NCI-H226 (cell line): ENCODE measurements around the gene KCNMA1.

Experiments
- DNase-seq: peaks from one replicate; pipeline ENCODE4 v3.0.0-alpha.2; 2015

KCNMA1 gene

GRCh38 chr10:76950354-76950753 is 687.3 kb downstream of the KCNMA1 start:
- no peak for DNase-seq

GRCh38 chr10:76946270-76946669 is 691.3 kb downstream of the KCNMA1 start:
- DNase-seq, result peak; percentile 47

- no peak for DNase-seq
Measured at GRCh38 chr10:76945166-76945565, 692.4 kb downstream of the KCNMA1 start.

- DNase-seq, result no peak
Measured at GRCh38 chr10:76944640-76945039, 693.0 kb downstream of the KCNMA1 start.

- DNase-seq, result peak; percentile 31
Measured at GRCh38 chr10:76942628-76943416, 694.8 kb downstream of the KCNMA1 start.

GRCh38 chr10:76939933-76940468 is 697.6 kb downstream of the KCNMA1 start:
- DNase-seq, result no peak

GRCh38 chr10:76937181-76937600 is 700.4 kb downstream of the KCNMA1 start:
- no peak for DNase-seq

GRCh38 chr10:76935941-76936613 is 701.5 kb downstream of the KCNMA1 start:
- DNase-seq, result no peak

- DNase-seq, result no peak
Measured at GRCh38 chr10:76928565-76928964, 709.0 kb downstream of the KCNMA1 start.

- no peak for DNase-seq
Measured at GRCh38 chr10:76925636-76926405, 711.8 kb downstream of the KCNMA1 start.

- no peak for DNase-seq
Measured at GRCh38 chr10:76922666-76923065, 714.9 kb downstream of the KCNMA1 start.

- DNase-seq, result no peak
Measured at GRCh38 chr10:76921383-76922010, 716.1 kb downstream of the KCNMA1 start.

- no peak for DNase-seq
Measured at GRCh38 chr10:76920581-76920980, 717.0 kb downstream of the KCNMA1 start.

- DNase-seq, result no peak
Measured at GRCh38 chr10:76918106-76918505, 719.5 kb downstream of the KCNMA1 start.

GRCh38 chr10:76917071-76917470 is 720.5 kb downstream of the KCNMA1 start:
- no peak for DNase-seq

- DNase-seq, result no peak
Measured at GRCh38 chr10:76916536-76916935, 721.1 kb downstream of the KCNMA1 start.

- no peak for DNase-seq
Measured at GRCh38 chr10:76915316-76915715, 722.3 kb downstream of the KCNMA1 start.

- peak; percentile 5 for DNase-seq
Measured at GRCh38 chr10:76911184-76911583, 726.4 kb downstream of the KCNMA1 start.

GRCh38 chr10:76910184-76910962 is 727.2 kb downstream of the KCNMA1 start:
- no peak for DNase-seq

- no peak for DNase-seq
Measured at GRCh38 chr10:76906256-76906655, 731.4 kb downstream of the KCNMA1 start.

GRCh38 chr10:76905251-76905650 is 732.4 kb downstream of the KCNMA1 start:
- no peak for DNase-seq

- DNase-seq, result no peak
Measured at GRCh38 chr10:76903387-76903945, 734.1 kb downstream of the KCNMA1 start.
